Activated CD4-positive, alpha-beta T cell treated with anti-CD3 and anti-CD28 coated beads, Interleukin-2, amount 50 U/mL, for 1 hour (primary cell): ENCODE measurements around the gene MCF2L2.
"Not testable (repeated sequence)": the region's sequence is repeated elsewhere in the genome, so short reads cannot be mapped to it uniquely, and the experiment has no call there.

Source experiments
- DNase-seq: peaks from one replicate; pipeline ENCODE4 v3.0.0-alpha.2; 2020

MCF2L2 gene, protein sequence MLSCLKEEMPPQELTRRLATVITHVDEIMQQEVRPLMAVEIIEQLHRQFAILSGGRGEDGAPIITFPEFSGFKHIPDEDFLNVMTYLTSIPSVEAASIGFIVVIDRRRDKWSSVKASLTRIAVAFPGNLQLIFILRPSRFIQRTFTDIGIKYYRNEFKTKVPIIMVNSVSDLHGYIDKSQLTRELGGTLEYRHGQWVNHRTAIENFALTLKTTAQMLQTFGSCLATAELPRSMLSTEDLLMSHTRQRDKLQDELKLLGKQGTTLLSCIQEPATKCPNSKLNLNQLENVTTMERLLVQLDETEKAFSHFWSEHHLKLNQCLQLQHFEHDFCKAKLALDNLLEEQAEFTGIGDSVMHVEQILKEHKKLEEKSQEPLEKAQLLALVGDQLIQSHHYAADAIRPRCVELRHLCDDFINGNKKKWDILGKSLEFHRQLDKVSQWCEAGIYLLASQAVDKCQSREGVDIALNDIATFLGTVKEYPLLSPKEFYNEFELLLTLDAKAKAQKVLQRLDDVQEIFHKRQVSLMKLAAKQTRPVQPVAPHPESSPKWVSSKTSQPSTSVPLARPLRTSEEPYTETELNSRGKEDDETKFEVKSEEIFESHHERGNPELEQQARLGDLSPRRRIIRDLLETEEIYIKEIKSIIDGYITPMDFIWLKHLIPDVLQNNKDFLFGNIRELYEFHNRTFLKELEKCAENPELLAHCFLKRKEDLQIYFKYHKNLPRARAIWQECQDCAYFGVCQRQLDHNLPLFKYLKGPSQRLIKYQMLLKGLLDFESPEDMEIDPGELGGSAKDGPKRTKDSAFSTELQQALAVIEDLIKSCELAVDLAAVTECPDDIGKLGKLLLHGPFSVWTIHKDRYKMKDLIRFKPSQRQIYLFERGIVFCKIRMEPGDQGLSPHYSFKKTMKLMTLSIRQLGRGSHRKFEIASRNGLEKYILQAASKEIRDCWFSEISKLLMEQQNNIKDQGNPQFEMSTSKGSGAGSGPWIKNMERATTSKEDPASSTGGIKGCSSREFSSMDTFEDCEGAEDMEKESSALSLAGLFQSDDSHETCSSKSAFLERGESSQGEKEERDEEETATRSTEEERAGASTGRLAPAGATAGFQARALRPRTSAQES

DNA sequence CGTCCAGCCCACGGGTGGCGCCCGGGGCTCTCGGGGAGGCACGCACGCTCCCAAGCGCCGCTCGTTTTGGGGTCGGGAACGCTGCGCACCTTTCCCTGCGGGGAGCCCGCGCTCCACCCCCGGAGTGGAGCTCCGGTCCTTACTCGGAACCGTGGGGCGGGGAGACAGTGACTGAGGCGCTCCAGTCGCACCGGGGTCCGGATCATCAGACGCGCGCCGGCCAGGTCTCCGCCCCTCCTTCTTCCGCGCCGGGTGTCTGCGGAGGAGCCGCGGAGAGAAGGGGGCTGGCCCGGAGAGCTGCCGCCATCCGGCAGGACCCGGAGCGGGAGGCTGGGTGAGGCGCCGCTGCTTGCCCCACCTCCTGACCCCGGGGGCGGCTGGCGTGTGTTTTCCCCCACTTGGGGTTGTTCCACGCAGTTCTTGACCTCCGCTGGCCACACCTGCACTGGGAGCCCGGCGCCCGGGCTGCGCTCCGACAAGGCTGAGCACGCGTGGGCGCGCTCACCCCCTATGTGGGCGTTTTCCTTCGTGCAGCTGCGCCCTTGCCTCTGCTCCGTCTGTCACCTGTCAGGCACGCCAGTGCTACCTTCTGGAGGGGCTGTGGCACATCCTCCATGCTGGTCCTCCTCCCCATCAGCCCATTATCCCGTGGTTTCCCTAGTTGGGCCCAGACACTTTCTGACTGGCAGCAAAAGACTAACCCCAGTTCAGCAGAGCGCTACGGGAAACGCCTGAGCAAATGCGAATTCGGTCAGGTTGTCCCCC lies at the start of gene MCF2L2:
TSS of gene MCF2L2 (minus strand) at position 173 of the 765 bp plus-strand sequence. CDS start 642 bp downstream, outside the sequence.
- peak; percentile 72 for DNase-seq

DNA sequence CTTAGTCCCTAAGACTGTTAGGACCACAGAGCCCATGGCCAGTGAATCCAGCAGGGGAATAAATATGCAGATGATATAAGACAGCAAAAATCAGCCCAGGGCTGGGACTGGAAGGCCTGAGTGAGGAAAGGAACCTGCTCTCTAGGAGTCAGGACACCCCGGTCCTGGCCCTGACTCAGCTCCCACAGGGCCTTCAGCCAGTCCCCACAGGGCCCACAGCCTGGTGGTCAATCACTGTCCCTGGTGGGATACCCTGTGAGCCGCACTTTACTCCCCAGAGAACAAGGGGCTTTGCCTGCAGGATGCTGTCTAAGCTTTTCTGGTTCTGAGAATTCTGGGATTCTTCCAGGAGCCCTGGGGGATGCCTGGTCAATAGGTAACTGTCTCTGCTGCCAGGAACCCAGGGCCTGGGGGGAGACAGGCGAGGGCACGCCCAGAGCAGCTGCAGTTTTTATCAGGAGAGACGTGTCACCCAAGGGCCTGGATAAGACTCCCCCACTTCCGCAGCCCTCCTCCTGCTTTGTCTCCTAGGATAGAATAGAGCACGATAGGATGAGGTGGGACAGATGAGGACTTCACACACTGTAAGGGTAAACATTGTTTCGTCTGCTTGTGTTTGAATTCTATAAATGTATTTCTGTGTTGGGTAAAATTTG lies 49.5 kb upstream of the MCF2L2 start:
- DNase-seq: no peak

DNA sequence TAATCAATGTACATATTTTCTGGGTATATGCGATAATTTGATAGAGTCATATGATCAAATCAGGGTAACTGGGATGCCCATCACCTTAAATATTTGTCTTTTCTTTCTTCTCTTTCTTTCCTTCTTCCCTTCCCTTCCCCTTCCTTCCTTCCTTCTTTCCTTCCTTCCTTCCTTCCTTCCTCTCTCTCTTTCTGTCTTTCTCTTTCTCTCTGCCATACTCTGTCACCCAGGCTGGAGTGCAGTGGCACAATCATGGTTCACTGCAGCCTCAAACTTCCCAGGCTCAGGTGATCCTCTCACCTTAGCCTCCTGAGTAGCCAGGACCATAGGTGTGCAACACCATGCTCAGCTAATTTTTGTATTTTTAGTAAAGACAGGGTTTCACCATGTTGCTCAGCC lies 47.3 kb upstream of the MCF2L2 start:
- not testable (repeated sequence) for DNase-seq

DNA sequence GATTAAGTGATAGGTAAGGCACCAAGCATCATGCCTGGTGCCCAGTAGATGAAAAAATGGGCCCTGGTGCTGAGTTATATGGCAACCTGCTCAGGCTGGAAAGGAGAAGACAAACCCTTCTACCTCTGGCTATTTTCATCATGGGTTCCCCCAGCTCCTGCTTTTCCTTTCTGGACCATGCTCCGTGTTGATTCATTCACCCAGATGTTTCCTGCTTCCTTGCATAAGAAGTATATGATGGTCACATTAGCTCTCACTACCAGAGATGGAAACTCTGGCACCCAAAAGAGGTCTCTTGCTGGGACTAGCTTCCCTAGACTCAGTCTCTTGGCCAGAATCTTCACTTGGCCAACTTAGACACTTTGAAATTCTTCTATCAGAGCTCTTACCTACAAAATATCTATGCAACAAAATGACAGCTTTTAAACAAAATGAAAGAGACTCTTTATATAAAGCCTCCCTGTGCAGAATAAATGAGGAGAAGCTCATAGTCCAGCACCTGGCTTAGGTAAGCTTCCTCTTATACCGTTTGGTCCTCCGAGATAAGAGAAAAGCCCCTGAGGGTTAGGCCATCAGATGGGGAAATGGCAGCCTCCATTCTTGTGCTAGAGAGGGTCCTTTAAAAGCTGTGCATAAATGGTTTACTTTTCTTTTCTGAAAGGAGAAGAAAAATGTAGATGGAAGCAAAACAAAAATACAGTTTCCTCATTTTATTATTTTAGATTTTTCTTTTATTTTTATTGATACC lies 46.8 kb upstream of the MCF2L2 start:
- no peak for DNase-seq

DNA sequence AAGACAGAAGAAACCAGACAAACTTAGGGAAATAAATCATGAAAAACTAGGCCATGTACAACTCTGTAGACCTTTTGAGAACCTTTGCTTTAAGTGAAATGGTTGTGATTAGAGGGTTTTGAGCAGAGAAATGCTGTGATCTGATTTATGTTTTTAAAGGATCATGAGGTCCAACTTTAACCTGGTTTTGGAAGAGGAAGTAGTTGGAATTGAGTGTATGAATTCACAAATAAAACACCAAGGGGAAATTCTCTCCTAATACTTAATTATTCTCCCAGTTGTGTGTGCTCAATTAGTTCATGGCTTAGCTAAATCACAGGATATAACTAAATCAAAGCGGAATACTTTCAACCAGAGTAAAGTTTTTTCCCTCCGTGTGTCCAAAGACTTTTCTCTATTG lies 45.5 kb upstream of the MCF2L2 start:
- DNase-seq: no peak

DNA sequence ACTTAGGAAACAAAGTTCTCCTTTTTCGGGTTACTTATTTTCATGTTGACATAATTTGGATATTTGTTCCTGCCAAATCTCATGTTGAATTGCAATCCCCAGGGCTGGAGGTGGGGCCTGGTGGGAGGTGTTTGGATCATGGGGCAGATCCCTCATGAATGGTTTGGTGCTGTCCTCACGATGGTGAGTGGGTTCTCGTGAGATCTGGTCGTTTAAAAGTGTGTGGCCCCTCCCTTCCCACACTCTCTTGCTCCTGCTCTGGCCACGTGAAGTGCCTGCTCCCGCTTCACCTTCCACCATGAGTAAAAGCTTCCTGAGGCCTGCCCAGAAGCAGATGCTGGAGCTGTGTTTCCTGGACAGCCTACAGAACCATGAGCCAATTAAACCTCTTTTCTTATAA lies 43.7 kb upstream of the MCF2L2 start:
- DNase-seq: no peak

DNA sequence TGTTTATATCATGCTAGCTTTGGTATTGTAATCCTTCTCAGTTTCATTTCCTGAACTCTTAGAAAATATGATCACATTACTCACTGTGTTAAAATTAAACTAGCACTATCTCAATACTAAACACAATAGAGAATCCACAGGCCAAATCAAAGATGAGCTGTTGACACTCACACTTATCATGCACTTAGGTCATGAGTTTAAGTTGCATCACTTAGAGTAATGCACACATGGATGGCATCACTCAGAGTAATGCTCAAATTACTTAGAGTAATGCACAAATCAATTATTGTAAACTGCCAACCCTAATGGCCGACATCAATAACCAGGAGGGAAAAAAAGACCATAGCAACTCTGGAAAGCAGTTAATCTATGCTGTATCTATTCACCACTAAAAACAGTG lies 40.0 kb upstream of the MCF2L2 start:
- no peak for DNase-seq

DNA sequence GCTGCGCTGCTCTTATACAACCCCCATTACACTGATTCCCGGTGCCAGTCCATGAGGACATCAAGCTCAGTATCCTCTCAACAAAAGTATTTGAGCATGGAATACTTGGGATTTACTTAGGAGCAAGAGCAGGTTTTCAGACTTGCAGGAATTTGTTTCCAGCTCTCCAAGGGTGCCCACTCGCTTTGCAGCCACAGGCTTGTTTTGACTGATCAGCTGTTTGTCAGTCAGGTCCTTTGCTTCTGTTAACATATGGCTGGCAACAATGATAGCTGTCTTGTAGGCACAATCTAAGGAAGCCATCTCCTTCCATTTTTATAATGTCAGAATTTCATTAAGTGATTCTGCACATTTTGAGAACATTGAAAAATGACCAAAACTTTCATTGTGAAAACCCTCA lies 38.2 kb upstream of the MCF2L2 start:
- DNase-seq: no peak

DNA sequence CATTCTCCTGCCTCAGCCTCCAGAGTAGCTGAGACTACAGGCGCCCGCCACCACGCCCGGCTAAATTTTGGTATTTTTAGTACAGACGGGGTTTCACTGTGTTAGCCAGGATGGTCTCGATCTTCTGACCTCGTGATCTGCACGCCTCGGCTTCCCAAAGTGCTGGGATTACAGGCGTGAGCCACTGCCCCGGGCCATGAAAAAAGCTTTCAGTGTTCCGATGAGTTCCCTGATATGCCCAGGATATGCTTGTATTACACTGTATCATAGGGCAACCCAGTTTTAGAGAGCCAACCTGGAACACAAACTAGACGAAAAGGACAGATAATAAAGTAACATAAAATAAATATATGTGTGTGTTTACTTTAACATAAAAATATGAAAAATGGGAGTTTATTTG lies 37.3 kb upstream of the MCF2L2 start:
- not testable (repeated sequence) for DNase-seq

DNA sequence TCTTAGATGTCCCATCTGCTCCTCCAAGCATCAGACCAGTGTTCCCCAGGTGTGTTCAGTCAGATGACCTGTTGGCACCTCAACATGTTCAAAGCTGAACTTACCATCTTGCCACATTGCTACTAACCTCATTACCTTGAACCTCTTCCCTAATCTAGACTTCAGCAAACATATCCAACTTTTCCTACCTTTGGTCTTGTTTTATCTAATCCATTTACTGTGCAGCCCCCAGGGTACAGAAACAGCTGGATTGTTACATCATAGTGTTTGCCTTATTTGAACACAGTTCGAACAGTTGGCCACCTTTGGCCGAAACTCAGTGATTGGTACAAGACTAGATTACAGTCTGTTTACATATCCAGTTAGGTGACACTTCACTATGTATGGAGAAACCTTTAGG lies 36.1 kb upstream of the MCF2L2 start:
- no peak for DNase-seq

DNA sequence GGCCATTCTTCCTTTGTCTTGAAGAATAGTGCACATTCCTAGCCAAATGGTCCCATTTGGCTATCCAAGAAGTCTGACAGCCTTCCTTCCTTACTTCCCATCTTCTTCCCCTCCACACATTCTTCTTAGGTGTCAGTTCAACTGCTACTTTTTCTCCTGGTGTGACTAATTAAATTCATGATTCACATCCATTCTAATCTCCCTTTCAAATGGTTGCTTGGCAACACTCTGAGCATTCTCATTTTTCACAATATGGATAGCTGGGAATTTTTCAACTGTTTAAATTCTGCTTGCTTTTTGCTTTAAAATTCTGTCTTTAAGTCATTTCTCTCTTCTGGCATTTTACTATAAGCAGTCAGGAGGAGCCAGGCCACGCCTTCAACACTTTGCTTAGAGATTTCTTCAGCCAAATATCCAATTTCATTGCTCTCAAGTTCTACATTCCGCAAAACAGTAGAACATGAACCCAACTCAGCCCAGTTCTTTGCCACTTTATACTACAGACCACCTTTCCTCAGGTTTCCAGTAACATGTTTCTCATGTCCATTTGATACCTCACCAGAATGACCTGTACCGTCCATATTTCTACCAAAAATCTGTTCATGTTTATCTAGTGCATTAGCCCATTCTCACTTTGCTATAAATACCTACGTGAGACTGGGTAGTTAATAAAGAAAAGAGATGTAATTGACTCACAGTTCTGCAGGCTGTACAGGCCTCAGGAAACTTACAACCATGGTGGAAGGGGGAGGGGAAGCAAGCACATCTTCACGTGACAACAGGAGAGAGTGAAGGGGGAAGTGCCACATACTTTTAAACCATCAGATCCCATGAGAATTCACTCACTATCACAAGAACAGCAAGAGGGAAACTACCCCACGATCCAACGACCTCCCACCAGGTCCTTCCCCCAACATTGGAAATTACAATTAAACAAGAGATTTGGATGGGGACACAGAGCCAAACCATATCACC lies 31.9 kb upstream of the MCF2L2 start:
- no peak for DNase-seq

DNA sequence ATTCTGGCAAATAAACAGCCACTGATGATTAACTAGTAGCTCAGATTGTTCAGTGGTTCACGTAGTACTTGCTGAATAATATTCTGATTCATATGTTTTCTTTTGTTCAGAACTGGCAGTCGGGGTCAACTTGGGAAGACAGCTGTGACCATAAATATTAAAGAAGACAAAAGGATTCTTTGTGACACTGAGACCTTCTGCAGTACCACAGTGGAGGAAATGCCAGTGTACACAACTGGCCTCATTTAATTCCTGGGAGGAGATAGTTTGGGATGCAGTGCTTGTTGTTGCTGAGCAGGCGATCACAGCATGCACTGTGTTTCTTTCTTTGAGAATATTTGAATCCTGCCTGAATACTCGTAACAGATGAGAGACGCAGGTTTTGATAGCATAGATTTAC lies 26.7 kb upstream of the MCF2L2 start:
- no peak for DNase-seq

DNA sequence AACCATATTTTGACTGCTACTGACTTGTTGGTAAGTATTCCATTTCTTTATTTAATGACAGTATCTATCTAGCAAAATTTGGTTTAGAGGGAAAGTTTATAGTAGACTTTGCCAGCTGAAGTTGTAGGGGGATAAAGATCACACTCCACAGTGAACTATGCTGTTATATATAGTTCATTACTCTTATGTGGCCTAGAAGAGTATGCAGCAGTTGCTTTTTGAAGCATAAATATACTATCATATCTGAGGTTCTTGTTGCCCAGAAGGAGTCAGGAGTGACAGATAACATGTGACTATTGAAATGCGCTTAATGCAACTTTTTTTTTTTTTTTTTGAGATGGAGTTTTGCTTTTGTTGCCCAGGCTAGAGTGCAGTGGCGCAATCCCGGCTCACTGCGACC lies 25.6 kb upstream of the MCF2L2 start:
- DNase-seq: no peak

DNA sequence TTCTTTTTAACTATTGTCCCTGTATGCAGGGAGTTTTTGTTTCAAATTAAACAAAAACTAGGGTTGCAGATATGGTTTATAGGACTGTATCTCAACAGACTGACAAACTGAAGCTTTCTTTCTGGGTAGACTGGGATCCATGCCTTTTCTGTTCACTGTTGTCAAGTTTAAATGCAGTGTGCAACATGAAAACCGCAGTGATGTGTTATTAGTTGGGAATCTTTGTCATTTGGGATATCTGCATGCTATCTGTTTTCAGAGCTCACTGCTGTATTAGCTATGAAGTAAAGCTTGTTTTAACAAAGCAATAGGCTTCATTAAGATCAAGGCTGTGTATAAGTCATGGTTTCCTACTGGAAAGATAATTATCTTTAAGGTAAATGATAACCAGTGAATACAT lies 21.4 kb upstream of the MCF2L2 start:
- no peak for DNase-seq

DNA sequence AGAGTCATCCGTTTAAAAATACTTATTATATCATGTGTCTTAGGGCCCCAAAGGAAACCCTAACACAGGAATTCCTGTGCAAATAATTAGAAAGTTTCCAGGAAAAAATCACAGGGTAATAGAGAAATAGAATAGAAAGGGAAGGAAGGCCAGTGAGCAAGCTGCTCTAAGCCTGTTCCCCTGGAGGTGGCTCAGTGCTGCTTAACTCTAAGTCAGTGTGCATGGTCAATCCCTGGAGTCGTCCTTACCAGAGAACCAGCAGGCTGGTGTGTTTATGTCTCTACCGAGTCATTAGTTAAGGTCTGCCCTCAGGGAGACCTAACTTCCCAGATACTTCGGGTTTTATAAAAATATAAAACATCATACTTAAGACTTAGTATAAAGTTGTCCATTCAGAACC lies 21.0 kb upstream of the MCF2L2 start:
- DNase-seq: no peak

DNA sequence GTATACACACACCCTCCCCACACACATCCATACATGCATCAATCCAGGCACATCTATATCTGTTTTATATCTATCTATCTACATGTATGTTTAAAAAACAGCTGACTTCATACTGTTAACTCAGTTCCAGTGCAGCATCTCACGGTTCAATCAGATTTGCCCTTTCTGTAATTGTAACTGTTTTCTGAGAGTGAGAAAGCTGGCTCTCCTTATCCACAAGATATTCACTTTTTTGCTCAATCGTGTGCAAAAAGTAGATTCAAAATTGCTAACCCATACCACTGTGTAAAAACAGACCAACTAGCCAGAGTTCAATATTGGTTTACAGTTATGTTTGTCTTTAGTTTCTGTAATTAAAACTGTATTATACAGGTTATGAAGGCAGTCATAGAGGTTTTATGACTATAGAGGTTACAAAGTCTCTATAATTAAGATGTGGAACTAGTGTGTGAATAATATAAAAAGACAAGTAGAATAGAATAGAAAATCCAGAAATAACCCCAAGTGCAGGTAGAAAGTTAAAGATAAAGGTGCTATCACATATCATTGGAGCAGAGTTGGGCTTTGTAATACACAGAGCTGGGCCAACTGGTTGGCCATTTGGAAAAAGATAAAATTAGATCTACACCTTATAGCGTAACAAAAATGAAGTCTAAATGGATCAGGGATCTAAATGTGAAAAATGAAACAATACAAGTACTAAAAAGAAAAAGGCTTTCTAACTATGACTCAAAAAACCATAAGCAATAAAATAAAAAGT lies 20.1 kb upstream of the MCF2L2 start:
- DNase-seq: no peak

DNA sequence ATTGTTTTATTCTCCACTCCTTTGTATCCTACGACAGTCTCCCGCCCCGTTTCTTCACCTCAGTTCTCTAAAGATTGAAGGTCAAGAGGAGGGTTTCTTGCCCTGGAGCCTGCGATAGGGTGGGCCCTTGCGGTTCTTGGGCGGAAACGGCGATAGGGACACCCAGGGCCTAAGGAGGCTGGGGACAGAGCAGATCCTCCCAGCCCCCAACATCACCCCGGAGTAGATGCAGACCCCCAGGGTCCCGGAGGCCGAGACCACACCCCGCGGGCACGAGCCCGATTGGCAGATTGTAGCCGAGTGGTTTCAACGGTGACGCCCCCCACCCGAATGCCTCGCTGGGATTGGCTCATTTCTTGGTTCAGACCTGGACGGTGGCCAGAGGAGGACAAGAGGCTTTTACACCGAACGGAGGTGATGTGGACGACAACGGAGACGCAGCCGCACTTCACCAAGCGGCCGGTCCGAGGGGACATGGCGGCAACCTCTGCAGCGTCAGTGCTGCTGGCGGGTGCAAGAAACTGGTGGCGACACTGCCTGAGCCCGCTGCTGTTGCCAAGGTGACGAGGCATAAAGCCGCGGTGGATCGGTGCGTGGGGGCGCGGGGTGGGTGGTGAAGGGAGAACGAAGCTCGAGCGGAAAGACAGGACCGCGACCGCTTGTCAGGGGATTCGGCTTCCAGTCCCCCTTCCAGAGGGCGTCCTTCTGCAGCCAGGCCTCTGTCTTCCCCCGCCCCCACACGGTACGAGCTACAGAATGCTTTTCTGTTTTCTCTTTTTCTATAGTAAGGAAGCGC lies 19.0 kb upstream of the MCF2L2 start:
- DNase-seq: peak; percentile 61

DNA sequence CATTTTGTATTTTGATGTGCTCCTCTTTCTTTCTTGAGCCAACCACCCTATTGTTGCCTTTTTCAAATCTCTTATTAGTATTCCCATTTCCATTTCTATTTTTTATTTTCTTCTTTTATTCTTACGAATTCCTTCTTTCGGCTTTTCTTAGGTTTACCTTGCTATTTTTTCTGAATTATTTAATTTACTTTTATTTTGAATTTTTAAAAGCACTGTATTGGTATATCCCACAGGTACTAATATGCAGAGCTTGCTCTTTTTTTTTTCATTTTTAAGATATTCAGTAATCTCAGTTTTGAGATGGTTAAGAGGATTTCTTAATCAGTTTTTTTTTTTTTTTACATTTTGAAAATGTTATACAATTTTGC lies 18.4 kb upstream of the MCF2L2 start:
- no peak for DNase-seq

DNA sequence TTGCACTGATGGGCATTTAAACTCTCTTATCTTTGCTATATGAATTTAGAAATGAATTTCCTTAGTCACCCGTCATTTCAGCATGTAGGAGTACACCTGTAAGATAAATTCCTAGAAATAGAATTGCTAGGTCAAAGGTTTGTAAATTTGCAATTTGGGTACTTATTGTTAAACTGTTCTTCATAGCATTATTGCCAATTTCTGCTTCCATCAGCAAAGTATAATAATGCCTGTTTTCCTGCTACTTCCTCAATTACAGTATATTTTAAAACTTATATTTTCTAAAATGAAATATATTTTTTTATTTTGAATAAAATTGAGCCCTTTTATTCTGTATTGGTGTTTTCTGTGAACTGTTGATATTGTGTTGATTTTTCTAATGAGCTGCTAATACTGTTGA lies 16.3 kb upstream of the MCF2L2 start:
- no peak for DNase-seq
